ENCODE results near the gene GNAQ. TPM values are rescaled to one million over a fixed set of nuclear protein-coding genes. Genes with fewer than 3 reads are reported as not detected.
A peak's percentile ranks its signal among the peaks of the same experiment; 100 is the strongest.

GNAQ gene
- polyA plus RNA-seq, 3 donors, result 8.3 to 51.0 (median 9.6) TPM

DNA sequence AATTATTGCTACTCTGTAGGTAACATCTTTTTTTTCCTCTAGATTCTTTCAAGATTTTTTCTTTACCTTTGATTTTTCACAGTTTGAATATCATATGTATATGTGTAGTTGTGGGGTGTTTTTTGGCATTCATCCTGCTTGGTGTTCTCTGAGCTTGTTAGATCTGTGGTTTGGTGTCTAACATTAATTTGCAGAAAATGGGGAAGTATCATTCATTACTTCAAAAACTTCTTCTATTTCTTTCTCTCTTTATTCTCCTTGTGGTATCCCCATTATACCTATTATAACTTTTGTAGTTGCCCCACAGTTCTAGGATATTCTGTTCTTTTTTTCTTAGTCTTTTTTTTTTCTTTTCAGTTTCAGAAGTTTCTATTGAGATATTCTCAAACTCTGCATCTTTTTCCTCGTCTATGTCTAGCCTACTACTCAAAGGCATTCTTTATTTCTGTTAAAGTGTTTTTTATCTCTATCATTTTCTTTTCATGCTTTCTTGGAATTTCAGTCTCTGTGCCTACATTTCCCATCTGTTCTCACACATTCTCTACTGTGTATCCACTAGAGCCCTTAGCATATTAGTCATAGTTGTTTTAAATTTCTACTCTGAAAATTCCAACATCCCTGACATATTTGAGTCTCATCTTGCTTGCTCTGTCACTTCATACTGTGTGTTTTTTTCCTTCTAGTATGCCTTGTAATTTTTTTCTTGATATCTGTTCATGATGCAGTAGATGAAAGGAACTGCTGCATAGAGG, 323.4 kb downstream of the GNAQ start:
- no CpG with 5 or more reads among the region's 1 CpG for WGBS (ENCODE audit: insufficient coverage)
- peak overlapping the region in 1 of 3 experiments; percentile 45 for H3K4me3 ChIP-seq (replicated peaks in 1 of 3; ENCODE audit: low read depth in 2 of 3, low read length in 3 of 3)
- H2AFZ ChIP-seq (ENCODE audit: insufficient read depth, low read depth, low read length, poor library complexity, severe bottlenecking), result no peak overlapping the region
- H3K4me2 ChIP-seq (replicated peaks; ENCODE audit: extremely low read depth, low read length, poor library complexity, severe bottlenecking), result no peak overlapping the region
- no peaks in the 10 kb centered on the region for H3K27me3 ChIP-seq (ENCODE audit: control insufficient read depth in 2 of 2, insufficient read depth in 2 of 2, low read length in 2 of 2)
- H3K36me3 ChIP-seq (replicated peaks in 1 of 2; ENCODE audit: control insufficient read depth in 1 of 2, insufficient read depth in 2 of 2, low read length in 2 of 2), result no peaks in the 10 kb centered on the region
- Mint-ChIP-seq H3K9me3 (peaks cover under 1 to 15% (median 7%) of the 10 kb centered on the region in 7 donors), H3K4me3 (no peak overlapping the region), H3K4me1 (peaks cover 61% of the 10 kb centered on the region), H3K27me3 (ENCODE audit: low read depth in 3 of 3) (peaks cover 0 to 1% (median 1%) of the 10 kb centered on the region in 3 donors), H3K27ac (peak overlapping the region in 5 of 7 donors; percentile 74 to 93 (median 90)), H3K36me3 (no peaks in the 10 kb centered on the region)
- H3K27ac ChIP-seq (ENCODE audit: low read depth in 1 of 2, low read length in 2 of 2), result peak overlapping the region; percentile 63 to 87
- TF ChIP-seq, protein P1, sequence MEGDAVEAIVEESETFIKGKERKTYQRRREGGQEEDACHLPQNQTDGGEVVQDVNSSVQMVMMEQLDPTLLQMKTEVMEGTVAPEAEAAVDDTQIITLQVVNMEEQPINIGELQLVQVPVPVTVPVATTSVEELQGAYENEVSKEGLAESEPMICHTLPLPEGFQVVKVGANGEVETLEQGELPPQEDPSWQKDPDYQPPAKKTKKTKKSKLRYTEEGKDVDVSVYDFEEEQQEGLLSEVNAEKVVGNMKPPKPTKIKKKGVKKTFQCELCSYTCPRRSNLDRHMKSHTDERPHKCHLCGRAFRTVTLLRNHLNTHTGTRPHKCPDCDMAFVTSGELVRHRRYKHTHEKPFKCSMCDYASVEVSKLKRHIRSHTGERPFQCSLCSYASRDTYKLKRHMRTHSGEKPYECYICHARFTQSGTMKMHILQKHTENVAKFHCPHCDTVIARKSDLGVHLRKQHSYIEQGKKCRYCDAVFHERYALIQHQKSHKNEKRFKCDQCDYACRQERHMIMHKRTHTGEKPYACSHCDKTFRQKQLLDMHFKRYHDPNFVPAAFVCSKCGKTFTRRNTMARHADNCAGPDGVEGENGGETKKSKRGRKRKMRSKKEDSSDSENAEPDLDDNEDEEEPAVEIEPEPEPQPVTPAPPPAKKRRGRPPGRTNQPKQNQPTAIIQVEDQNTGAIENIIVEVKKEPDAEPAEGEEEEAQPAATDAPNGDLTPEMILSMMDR (IDR thresholded peaks at IDR 0.05), result no peak
- H4K20me1 ChIP-seq (ENCODE audit: insufficient read depth, low read length), result no peaks in the 10 kb centered on the region
- intact Hi-C loops (cut with micrococcal nuclease), result no loop called here
- H3K9ac ChIP-seq (ENCODE audit: insufficient read depth, low read length, poor library complexity, severe bottlenecking), result no peak overlapping the region
- no peaks in the 10 kb centered on the region for H3K79me2 ChIP-seq (ENCODE audit: insufficient read depth, low read length)
- H3K4me1 ChIP-seq (ENCODE audit: control insufficient read depth in 1 of 2, insufficient read depth in 2 of 2, low read length in 2 of 2), result peaks cover 46 to 62% of the 10 kb centered on the region in 2 donors
- no peaks in the 10 kb centered on the region for H3K9me3 ChIP-seq (replicated peaks in 1 of 2; ENCODE audit: control insufficient read depth in 1 of 2, insufficient read depth in 1 of 2, low read length in 2 of 2)
- DNase-seq, result no peak

- no peak overlapping the region for H3K4me3 ChIP-seq (replicated peaks in 1 of 3; ENCODE audit: low read depth in 2 of 3, low read length in 3 of 3)
- no peaks in the 10 kb centered on the region for H3K9me3 ChIP-seq (replicated peaks in 1 of 2; ENCODE audit: control insufficient read depth in 1 of 2, insufficient read depth in 1 of 2, low read length in 2 of 2)
- no peaks in the 10 kb centered on the region for H3K36me3 ChIP-seq (replicated peaks in 1 of 2; ENCODE audit: control insufficient read depth in 1 of 2, insufficient read depth in 2 of 2, low read length in 2 of 2)
- no peak overlapping the region for H3K4me2 ChIP-seq (replicated peaks; ENCODE audit: extremely low read depth, low read length, poor library complexity, severe bottlenecking)
- H3K9ac ChIP-seq (ENCODE audit: insufficient read depth, low read length, poor library complexity, severe bottlenecking), result no peak overlapping the region
- intact Hi-C loops (cut with micrococcal nuclease), result no loop called here
- H3K4me3 Mint-ChIP-seq, result no peak overlapping the region
- peaks cover 46 to 57% of the 10 kb centered on the region in 2 donors for H3K4me1 ChIP-seq (ENCODE audit: control insufficient read depth in 1 of 2, insufficient read depth in 2 of 2, low read length in 2 of 2)
- H3K27me3 Mint-ChIP-seq (ENCODE audit: low read depth in 3 of 3), result peaks cover 0 to 1% (median 1%) of the 10 kb centered on the region in 3 donors
- peaks cover 5 to 20% (median 11%) of the 10 kb centered on the region in 7 donors for H3K9me3 Mint-ChIP-seq
- no peak overlapping the region for H3K27ac Mint-ChIP-seq
- H2AFZ ChIP-seq (ENCODE audit: insufficient read depth, low read depth, low read length, poor library complexity, severe bottlenecking), result no peak overlapping the region
- H3K4me1 Mint-ChIP-seq, result peaks cover 56% of the 10 kb centered on the region
- no peaks in the 10 kb centered on the region for H3K27me3 ChIP-seq (ENCODE audit: control insufficient read depth in 2 of 2, insufficient read depth in 2 of 2, low read length in 2 of 2)
- DNase-seq, result no peak
- H3K36me3 Mint-ChIP-seq, result peaks cover 0 to 4% of the 10 kb centered on the region in 2 donors
- WGBS (ENCODE audit: insufficient coverage), result 95% methylated on average over 2 of the region's 6 CpGs
- TF ChIP-seq, protein P1 (IDR thresholded peaks at IDR 0.05), result no peak
- no peak overlapping the region for H3K27ac ChIP-seq (ENCODE audit: low read depth in 1 of 2, low read length in 2 of 2)
- H3K79me2 ChIP-seq (ENCODE audit: insufficient read depth, low read length), result no peaks in the 10 kb centered on the region
- H4K20me1 ChIP-seq (ENCODE audit: insufficient read depth, low read length), result no peaks in the 10 kb centered on the region
Observed at GRCh38 chr9:77707383-77708063, 324.1 kb downstream of the GNAQ start.

All from CD14-positive monocyte (primary cell).